Esophagus squamous epithelium (tissue), 4 donors: ENCODE results near the gene CD248.

Experiments
- POLR2A ChIP-seq, 4 donors: fragments of 450-650 bp; IDR thresholded peaks; one replicate each; pipeline ENCODE4 v1.6.1; 2017; ENCODE audit warnings: antibody characterized with exemption in 4 of 4, mild to moderate bottlenecking in 4 of 4, moderate library complexity in 3 of 4
- TF ChIP-seq, protein P1 (sequence below), 6 experiments: fragments of 450-650 bp in 4 of 6; fragments of 200-600 bp in 2 of 6; sonication (generic) in 2 of 6; IDR thresholded peaks; one replicate each; pipeline ENCODE4 v1.5.1; 2016 to 2019; ENCODE audit warnings: antibody characterized with exemption in 6 of 6, mild to moderate bottlenecking in 4 of 6, moderate library complexity in 4 of 6

DNA sequence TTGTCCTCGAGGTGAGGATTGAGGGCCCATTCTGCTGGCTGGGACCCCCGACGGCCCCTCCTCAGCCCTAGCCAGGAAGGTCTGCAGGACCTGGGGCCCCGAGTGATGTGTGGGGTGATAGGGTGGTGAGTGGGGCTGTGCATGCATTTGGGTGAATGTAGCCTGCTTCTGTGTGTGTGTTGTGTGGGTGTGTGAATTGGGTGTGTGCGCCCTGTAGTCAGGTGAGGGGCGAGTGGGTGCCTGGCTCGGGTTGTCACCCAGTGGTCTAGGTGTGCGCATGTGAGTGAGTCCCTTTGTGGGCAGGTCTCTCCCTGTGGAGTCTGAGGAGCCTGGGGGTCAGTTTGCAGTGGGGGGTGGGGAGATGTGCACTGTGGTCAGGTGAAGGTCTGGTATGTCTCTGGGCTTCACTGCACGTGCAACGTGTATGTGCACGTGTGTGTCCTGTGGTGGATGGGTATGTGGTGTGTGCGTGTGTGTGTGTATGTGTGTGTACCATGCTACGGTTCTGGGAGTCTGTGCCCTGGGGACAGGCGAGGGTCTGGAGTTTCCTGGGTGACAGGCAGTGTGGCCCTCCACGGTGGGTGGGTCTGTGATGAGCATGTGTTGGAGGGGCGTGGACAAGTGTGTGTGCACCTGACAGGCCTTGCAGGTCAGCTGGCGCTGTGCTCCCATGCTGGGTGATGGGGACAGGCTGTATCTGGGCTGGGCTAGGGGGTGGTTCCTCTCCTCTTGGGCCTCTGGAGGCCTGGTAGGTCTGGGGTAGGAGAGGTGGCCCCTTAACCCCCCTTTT, 24.1 kb downstream of the CD248 start:
- TF ChIP-seq, protein P1, sequence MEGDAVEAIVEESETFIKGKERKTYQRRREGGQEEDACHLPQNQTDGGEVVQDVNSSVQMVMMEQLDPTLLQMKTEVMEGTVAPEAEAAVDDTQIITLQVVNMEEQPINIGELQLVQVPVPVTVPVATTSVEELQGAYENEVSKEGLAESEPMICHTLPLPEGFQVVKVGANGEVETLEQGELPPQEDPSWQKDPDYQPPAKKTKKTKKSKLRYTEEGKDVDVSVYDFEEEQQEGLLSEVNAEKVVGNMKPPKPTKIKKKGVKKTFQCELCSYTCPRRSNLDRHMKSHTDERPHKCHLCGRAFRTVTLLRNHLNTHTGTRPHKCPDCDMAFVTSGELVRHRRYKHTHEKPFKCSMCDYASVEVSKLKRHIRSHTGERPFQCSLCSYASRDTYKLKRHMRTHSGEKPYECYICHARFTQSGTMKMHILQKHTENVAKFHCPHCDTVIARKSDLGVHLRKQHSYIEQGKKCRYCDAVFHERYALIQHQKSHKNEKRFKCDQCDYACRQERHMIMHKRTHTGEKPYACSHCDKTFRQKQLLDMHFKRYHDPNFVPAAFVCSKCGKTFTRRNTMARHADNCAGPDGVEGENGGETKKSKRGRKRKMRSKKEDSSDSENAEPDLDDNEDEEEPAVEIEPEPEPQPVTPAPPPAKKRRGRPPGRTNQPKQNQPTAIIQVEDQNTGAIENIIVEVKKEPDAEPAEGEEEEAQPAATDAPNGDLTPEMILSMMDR (IDR thresholded peaks at IDR 0.05), result no peak
- no peak for TF ChIP-seq POLR2A (IDR thresholded peaks at IDR 0.05)
